H1 (cell line): ENCODE results near the gene TNN. TPM values are rescaled to one million over a fixed set of nuclear protein-coding genes. Genes with fewer than 3 reads are reported as not detected.

Experiments
- CBX5 ChIP-seq: fragments of 300-800, 300-1000 bp; sonication (generic); IDR thresholded peaks from 2 replicates; pipeline ENCODE4 v1.7.1; 2016; ENCODE audit warnings: antibody characterized with exemption, low read length, low read depth
- EP300 ChIP-seq, 2 experiments: IDR thresholded peaks; 1 replicate in 1 of 2; 2 replicates in 1 of 2; pipeline ENCODE4 v1.6.1; 2011 to 2012; ENCODE audit warnings: low read depth in 2 of 2, low read length in 2 of 2, mild to moderate bottlenecking in 2 of 2, borderline replicate concordance in 1 of 2, inconsistent platforms in 1 of 2, moderate library complexity in 1 of 2
- SAP30 ChIP-seq: fragments of 300-600 bp; sonication (generic); IDR thresholded peaks from 2 replicates; pipeline ENCODE4 v1.7.1; 2012; ENCODE audit warnings: low read length, moderate library complexity, mild to moderate bottlenecking, inconsistent platforms; ENCODE audit not compliant: insufficient read depth, insufficient replicate concordance
- TAF1 ChIP-seq: IDR thresholded peaks from 2 replicates; pipeline ENCODE4 v1.6.1; 2011; ENCODE audit warnings: mild to moderate bottlenecking, low read depth, low read length
- polyA plus RNA-seq, 7 experiments: library from polyadenylated mRNA; depleted of rRNA in 3 of 7; stranded (reverse) in 5 of 7; unstranded in 2 of 7; fragments of >200 nt in 5 of 7; fragments of 200-250 nt in 2 of 7; gene quantifications; 1 replicate in 5 of 7; 2 replicates in 1 of 7; 4 replicates in 1 of 7; pipeline versions ENCODE4 v1.2.1 to v1.2.3, GENCODE V29; 2011 to 2013; ENCODE audit warnings: missing spikeins in 2 of 7, mixed read lengths in 2 of 7
- total RNA-seq: library from RNA; stranded (reverse); fragmentation: NEBNext Ultra II Directional; extraction: Animal tissue kit (Norgen Biotek cat#: 25700); gene quantifications from 2 replicates; pipeline ENCODE4 v1.2.1, GENCODE V29; 2021

The TNN gene
- total and polyA plus RNA-seq, 2 of the 8 experiments (the other 6 are each of a cell fraction or from before 2014, with no cell fraction given): 0.21 to 0.30 TPM

DNA sequence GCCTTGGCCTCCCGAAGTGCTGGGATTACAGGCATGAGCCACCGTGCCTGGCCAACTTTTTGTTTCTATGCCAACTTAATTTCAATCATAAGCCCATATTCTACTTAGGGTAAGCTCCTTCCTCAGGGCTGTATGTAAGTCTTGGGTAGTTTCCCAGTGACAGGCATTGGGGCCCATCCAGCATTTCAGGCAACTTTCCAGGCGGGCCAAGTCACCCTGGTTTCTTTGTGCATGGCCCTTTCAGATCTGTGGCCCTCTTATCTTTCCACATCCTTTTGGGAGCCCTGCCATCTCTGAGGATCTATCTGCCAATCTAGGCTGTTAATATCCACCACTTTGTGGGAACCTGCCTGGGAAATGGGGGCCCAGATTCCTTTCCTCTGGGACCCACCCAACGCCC lies 58.7 kb downstream of the TNN start (continued):
- TF ChIP-seq EP300 (IDR thresholded peaks at IDR 0.05; ENCODE audit: borderline replicate concordance in 1 of 2, low read depth in 2 of 2, low read length in 2 of 2): no peak
- no peak for TF ChIP-seq TAF1
- no peak for TF ChIP-seq SAP30
- TF ChIP-seq CBX5: no peak
